C4-2B (cell line): Measurements from ENCODE around the gene NPM1.

ENCODE experiments used
- H3K27ac ChIP-seq: fragments of 450-650 bp; 2 replicates; pipeline ENCODE4 v1.5.1; 2017
- CTCF ChIP-seq: fragments of 450-650 bp; conservative IDR thresholded peaks from 2 replicates; pipeline ENCODE4 v1.5.1; 2017; ENCODE audit warnings: mild to moderate bottlenecking
- ZFX ChIP-seq: fragments of 450-650 bp; IDR thresholded peaks from 2 replicates; pipeline ENCODE4 v1.6.1; 2017

The NPM1 gene

GRCh38 chr5:171418316-171418981 is 30.8 kb downstream of the NPM1 start:
- no peak overlapping the region for H3K27ac ChIP-seq
- peak; percentile 94 for TF ChIP-seq CTCF
- no peak for TF ChIP-seq ZFX

- peak; percentile 66 for TF ChIP-seq CTCF
- TF ChIP-seq ZFX: no peak
- H3K27ac ChIP-seq: no peak within 1 kb of the TSS
Observed at GRCh38 chr5:171418982-171419687, 31.5 kb downstream of the NPM1 start, which contains the start of gene FGF18. TSS of gene FGF18 (plus strand) at chr5:171419647. CDS start at chr5:171420200, 553 bp downstream.

GRCh38 chr5:171419688-171420430 is 32.2 kb downstream of the NPM1 start:
- no peak for TF ChIP-seq CTCF
- TF ChIP-seq ZFX: no peak
- no peak overlapping the region for H3K27ac ChIP-seq

GRCh38 chr5:171420431-171421241 is 33.0 kb downstream of the NPM1 start:
- TF ChIP-seq ZFX (no peak), CTCF (no peak)
- no peak overlapping the region for H3K27ac ChIP-seq

GRCh38 chr5:171421331-171422262 is 33.9 kb downstream of the NPM1 start:
- no peak overlapping the region for H3K27ac ChIP-seq
- TF ChIP-seq ZFX (no peak), CTCF (no peak)

GRCh38 chr5:171422495-171422894 is 34.8 kb downstream of the NPM1 start:
- TF ChIP-seq ZFX: no peak
- no peak for TF ChIP-seq CTCF

More at GRCh38 chr5:171422495-171422894, 34.8 kb downstream of the NPM1 start:
- H3K27ac ChIP-seq: no peak overlapping the region
